Trophoblast cell (in vitro differentiated cells and primary cell): Measurements from ENCODE around the gene SPAG16.

ENCODE experiments used
- DNase-seq, 2 donors: peaks; one replicate each; pipeline ENCODE4 v3.0.0-alpha.2; 2016
- H2AFZ ChIP-seq: 2 replicates; pipeline ENCODE4 v1.6.1; 2013; ENCODE audit warnings: low read length, moderate library complexity, mild to moderate bottlenecking; ENCODE audit not compliant: insufficient read depth, poor library complexity
- H2AK5ac ChIP-seq: 2 replicates; pipeline ENCODE4 v1.6.1; 2013; ENCODE audit warnings: mild to moderate bottlenecking, low read length
- H2BK120ac ChIP-seq: 2 replicates; pipeline ENCODE4 v1.6.1; 2013; ENCODE audit warnings: low read length, mild to moderate bottlenecking, moderate library complexity; ENCODE audit not compliant: insufficient read depth, poor library complexity
- H2BK12ac ChIP-seq: 2 replicates; pipeline ENCODE4 v1.6.1; 2013; ENCODE audit warnings: mild to moderate bottlenecking, low read length, moderate library complexity
- H2BK5ac ChIP-seq: 2 replicates; pipeline ENCODE4 v1.6.1; 2013; ENCODE audit warnings: low read length, low read depth, moderate library complexity, mild to moderate bottlenecking; ENCODE audit not compliant: poor library complexity
- H3K14ac ChIP-seq: 2 replicates; pipeline ENCODE4 v1.6.1; 2013; ENCODE audit warnings: mild to moderate bottlenecking, low read length
- H3K18ac ChIP-seq: 2 replicates; pipeline ENCODE4 v1.6.1; 2013; ENCODE audit warnings: mild to moderate bottlenecking, low read length
- H3K23ac ChIP-seq: 2 replicates; pipeline ENCODE4 v1.6.1; 2013; ENCODE audit warnings: low read length
- H3K27ac ChIP-seq: 2 replicates; pipeline ENCODE4 v1.5.1; 2013; ENCODE audit warnings: low read depth, mild to moderate bottlenecking, inconsistent platforms, low read length, moderate library complexity
- H3K27me3 ChIP-seq: 2 replicates; pipeline ENCODE4 v1.6.1; 2013; ENCODE audit warnings: inconsistent platforms, mild to moderate bottlenecking, low read length, moderate library complexity; ENCODE audit not compliant: insufficient read depth
- H3K36me3 ChIP-seq, 2 experiments: 1 replicate in 1 of 2; 2 replicates in 1 of 2; pipeline ENCODE4 v1.6.1; 2013; ENCODE audit warnings: low read length in 2 of 2, mild to moderate bottlenecking in 2 of 2, moderate library complexity in 1 of 2; ENCODE audit not compliant: insufficient read depth in 2 of 2, control insufficient read depth in 1 of 2
- H3K4ac ChIP-seq: 2 replicates; pipeline ENCODE4 v1.6.1; 2013; ENCODE audit warnings: low read depth, mild to moderate bottlenecking, low read length, moderate library complexity
- H3K4me1 ChIP-seq, 2 experiments: 1 replicate in 1 of 2; 2 replicates in 1 of 2; pipeline ENCODE4 v1.6.1; 2013; ENCODE audit warnings: low read length in 2 of 2, mild to moderate bottlenecking in 2 of 2, moderate library complexity in 1 of 2; ENCODE audit not compliant: insufficient read depth in 2 of 2, control insufficient read depth in 1 of 2
- H3K4me2 ChIP-seq: 2 replicates; pipeline ENCODE4 v1.6.1; 2013; ENCODE audit warnings: inconsistent platforms, mild to moderate bottlenecking, low read length, moderate library complexity
- H3K4me3 ChIP-seq: 2 replicates; pipeline ENCODE4 v1.5.1; 2013; ENCODE audit warnings: mild to moderate bottlenecking, low read depth, low read length, inconsistent platforms
- H3K79me1 ChIP-seq: one replicate; pipeline ENCODE4 v1.6.1; 2013; ENCODE audit warnings: low read length
- H3K79me2 ChIP-seq: 2 replicates; pipeline ENCODE4 v1.6.1; 2013; ENCODE audit warnings: low read length, mild to moderate bottlenecking; ENCODE audit not compliant: control insufficient read depth, insufficient read depth, poor library complexity
- H3K9ac ChIP-seq: 2 replicates; pipeline ENCODE4 v1.6.1; 2013; ENCODE audit warnings: mild to moderate bottlenecking, low read length
- H3K9me3 ChIP-seq: 2 replicates; pipeline ENCODE4 v1.6.1; 2013; ENCODE audit warnings: low read depth, mild to moderate bottlenecking, control low read depth, inconsistent platforms, low read length; ENCODE audit not compliant: insufficient read depth
- H4K12ac ChIP-seq: 2 replicates; pipeline ENCODE4 v1.6.1; 2013; ENCODE audit warnings: low read depth, mild to moderate bottlenecking, low read length, moderate library complexity
- H4K8ac ChIP-seq: 2 replicates; pipeline ENCODE4 v1.6.1; 2013; ENCODE audit warnings: low read depth, mild to moderate bottlenecking, low read length, moderate library complexity
- H4K91ac ChIP-seq: one replicate; pipeline ENCODE4 v1.6.1; 2013; ENCODE audit warnings: low read depth, mild to moderate bottlenecking, low read length, moderate library complexity
- WGBS: extraction: QIAGEN DNeasy Blood & Tissue Kit; methylation state at CpG from one replicate; pipeline ENCODE4 v1.1.7; 2013; ENCODE audit warnings: missing lambda C conversion rate; ENCODE audit not compliant: insufficient read length, insufficient coverage; ENCODE audit errors: extremely low coverage; 5-methylcytosine and 5-hydroxymethylcytosine counted together

The SPAG16 gene

GRCh38 chr2:214203214-214203613 is 919.0 kb downstream of the SPAG16 start:
- no peak overlapping the region for H2AK5ac ChIP-seq
- no peaks in the 10 kb centered on the region for H3K9me3 ChIP-seq
- H3K18ac ChIP-seq = no peak overlapping the region
- no peaks in the 10 kb centered on the region for H3K27me3 ChIP-seq
- H4K8ac ChIP-seq = no peak overlapping the region
- no peak overlapping the region for H3K23ac ChIP-seq
- no peaks in the 10 kb centered on the region for H3K79me1 ChIP-seq
- no CpG with 5 or more reads among the region's 3 CpGs for WGBS
- H2BK5ac ChIP-seq = no peak overlapping the region
- no peak overlapping the region for H2BK120ac ChIP-seq
- H3K27ac ChIP-seq = no peak overlapping the region
- H3K4me2 ChIP-seq = no peak overlapping the region
- no peak overlapping the region for H3K14ac ChIP-seq
- no peak overlapping the region for H2BK12ac ChIP-seq
- no peaks in the 10 kb centered on the region for H3K36me3 ChIP-seq
- no peak for DNase-seq
- no peak overlapping the region for H3K4me3 ChIP-seq
- H3K79me2 ChIP-seq = no peaks in the 10 kb centered on the region
- H2AFZ ChIP-seq = no peak overlapping the region
- H3K4me1 ChIP-seq = no peaks in the 10 kb centered on the region
- no peak overlapping the region for H3K9ac ChIP-seq
- no peak overlapping the region for H4K91ac ChIP-seq
- no peak overlapping the region for H3K4ac ChIP-seq
- no peak overlapping the region for H4K12ac ChIP-seq

GRCh38 chr2:214203744-214204289 is 919.6 kb downstream of the SPAG16 start:
- H3K9me3 ChIP-seq = no peaks in the 10 kb centered on the region
- H3K27ac ChIP-seq = no peak overlapping the region
- no peak overlapping the region for H3K4ac ChIP-seq
- no peak overlapping the region for H4K8ac ChIP-seq
- H2BK12ac ChIP-seq = no peak overlapping the region
- no peaks in the 10 kb centered on the region for H3K4me1 ChIP-seq
- no peak overlapping the region for H4K91ac ChIP-seq
- no peak for DNase-seq
- H3K4me3 ChIP-seq = no peak overlapping the region
- H3K9ac ChIP-seq = no peak overlapping the region
- H3K27me3 ChIP-seq = no peaks in the 10 kb centered on the region
- no CpG with 5 or more reads among the region's 5 CpGs for WGBS
- H2BK120ac ChIP-seq = no peak overlapping the region
- no peaks in the 10 kb centered on the region for H3K79me1 ChIP-seq
- no peak overlapping the region for H2AK5ac ChIP-seq
- no peak overlapping the region for H3K23ac ChIP-seq
- H2AFZ ChIP-seq = no peak overlapping the region
- no peak overlapping the region for H2BK5ac ChIP-seq
- no peaks in the 10 kb centered on the region for H3K36me3 ChIP-seq
- no peak overlapping the region for H3K18ac ChIP-seq
- H3K79me2 ChIP-seq = no peaks in the 10 kb centered on the region
- H3K4me2 ChIP-seq = no peak overlapping the region
- no peak overlapping the region for H3K14ac ChIP-seq
- H4K12ac ChIP-seq = no peak overlapping the region

DNA sequence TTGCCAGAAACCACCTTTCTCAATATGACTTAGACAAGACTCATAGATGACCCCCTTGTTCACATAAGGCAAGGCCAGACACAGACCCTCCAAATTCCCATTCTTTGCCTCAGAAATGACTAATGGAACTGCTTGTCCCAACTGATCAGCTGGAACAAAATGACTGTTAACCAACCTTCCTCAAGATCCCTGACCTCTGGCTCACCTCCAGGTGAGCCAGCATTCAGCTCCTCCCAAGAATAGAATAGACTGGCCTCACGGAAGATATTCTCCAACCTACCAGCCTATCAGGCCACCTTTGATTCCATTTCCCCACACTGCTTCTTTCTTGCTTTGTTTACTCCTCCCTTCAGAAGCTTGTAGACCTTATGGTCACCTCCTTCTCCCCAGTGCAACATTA is 930.8 kb downstream of the SPAG16 start:
- Histone ChIP-seq H3K79me2 (no peaks in the 10 kb centered on the region), H3K4me1 (no peaks in the 10 kb centered on the region), H3K14ac (no peak overlapping the region), H3K4me3 (no peak overlapping the region), H3K9me3 (no peaks in the 10 kb centered on the region), H3K79me1 (no peaks in the 10 kb centered on the region), H4K12ac (no peak overlapping the region), H3K23ac (no peak overlapping the region), H4K8ac (no peak overlapping the region), H3K36me3 (peaks cover 0 to 3% of the 10 kb centered on the region in 2 experiments), H2AFZ (no peak overlapping the region), H3K18ac (no peak overlapping the region), H3K27ac (no peak overlapping the region), H3K27me3 (no peaks in the 10 kb centered on the region), H2BK12ac (no peak overlapping the region), H4K91ac (no peak overlapping the region), H2AK5ac (no peak overlapping the region), H3K4ac (no peak overlapping the region), H3K4me2 (no peak overlapping the region), H3K9ac (no peak overlapping the region), H2BK120ac (no peak overlapping the region), H2BK5ac (no peak overlapping the region)
- whole genome bisulfite sequencing = no CpG with 5 or more reads among the region's 1 CpG
- no peak for DNase-seq

DNA sequence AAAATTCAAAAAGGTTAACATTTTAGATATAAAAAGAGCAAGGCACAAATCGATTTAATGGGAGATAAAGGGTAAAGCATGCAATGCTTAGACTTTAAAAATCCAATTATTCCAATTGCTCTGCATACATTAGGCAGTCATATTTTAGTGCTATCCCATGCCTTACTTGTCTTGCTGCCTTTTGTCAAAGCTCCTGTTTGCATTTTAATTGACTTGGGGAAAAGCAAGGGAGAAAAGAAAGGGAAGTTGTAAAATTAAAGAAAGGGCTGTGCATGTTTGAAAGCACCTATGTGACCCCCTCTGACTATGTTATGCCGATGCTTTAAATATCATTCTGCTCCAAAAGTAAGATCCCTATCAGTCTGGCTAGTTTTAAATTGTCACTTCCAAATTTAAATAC is 932.9 kb downstream of the SPAG16 start:
- H4K91ac ChIP-seq = no peak overlapping the region
- no peaks in the 10 kb centered on the region for H3K79me2 ChIP-seq
- no CpG with 5 or more reads among the region's 2 CpGs for WGBS
- no peaks in the 10 kb centered on the region for H3K9me3 ChIP-seq
- no peak overlapping the region for H4K8ac ChIP-seq
- no peaks in the 10 kb centered on the region for H3K4me1 ChIP-seq
- no peak overlapping the region for H3K27ac ChIP-seq
- H3K27me3 ChIP-seq = no peaks in the 10 kb centered on the region
- no peak overlapping the region for H2BK120ac ChIP-seq
- H3K4me2 ChIP-seq = no peak overlapping the region
- no peak overlapping the region for H2BK12ac ChIP-seq
- no peak overlapping the region for H2AFZ ChIP-seq
- no peak for DNase-seq
- no peak overlapping the region for H2AK5ac ChIP-seq
- H4K12ac ChIP-seq = no peak overlapping the region
- no peak overlapping the region for H3K18ac ChIP-seq
- no peak overlapping the region for H3K4ac ChIP-seq
- no peaks in the 10 kb centered on the region for H3K79me1 ChIP-seq
- H3K14ac ChIP-seq = no peak overlapping the region
- peaks cover 0 to 3% of the 10 kb centered on the region in 2 experiments for H3K36me3 ChIP-seq
- no peak overlapping the region for H3K4me3 ChIP-seq
- H3K9ac ChIP-seq = no peak overlapping the region
- H2BK5ac ChIP-seq = no peak overlapping the region
- no peak overlapping the region for H3K23ac ChIP-seq
